ENCODE measurements around the gene NLRP3. TPM values are rescaled to one million over a fixed set of nuclear protein-coding genes. Genes with fewer than 3 reads are reported as not detected.

Gene NLRP3
- total and polyA plus RNA-seq, 9 of the 15 experiments (the other 6 are each of a cell fraction or from before 2014, with no cell fraction given) = not detected

DNA sequence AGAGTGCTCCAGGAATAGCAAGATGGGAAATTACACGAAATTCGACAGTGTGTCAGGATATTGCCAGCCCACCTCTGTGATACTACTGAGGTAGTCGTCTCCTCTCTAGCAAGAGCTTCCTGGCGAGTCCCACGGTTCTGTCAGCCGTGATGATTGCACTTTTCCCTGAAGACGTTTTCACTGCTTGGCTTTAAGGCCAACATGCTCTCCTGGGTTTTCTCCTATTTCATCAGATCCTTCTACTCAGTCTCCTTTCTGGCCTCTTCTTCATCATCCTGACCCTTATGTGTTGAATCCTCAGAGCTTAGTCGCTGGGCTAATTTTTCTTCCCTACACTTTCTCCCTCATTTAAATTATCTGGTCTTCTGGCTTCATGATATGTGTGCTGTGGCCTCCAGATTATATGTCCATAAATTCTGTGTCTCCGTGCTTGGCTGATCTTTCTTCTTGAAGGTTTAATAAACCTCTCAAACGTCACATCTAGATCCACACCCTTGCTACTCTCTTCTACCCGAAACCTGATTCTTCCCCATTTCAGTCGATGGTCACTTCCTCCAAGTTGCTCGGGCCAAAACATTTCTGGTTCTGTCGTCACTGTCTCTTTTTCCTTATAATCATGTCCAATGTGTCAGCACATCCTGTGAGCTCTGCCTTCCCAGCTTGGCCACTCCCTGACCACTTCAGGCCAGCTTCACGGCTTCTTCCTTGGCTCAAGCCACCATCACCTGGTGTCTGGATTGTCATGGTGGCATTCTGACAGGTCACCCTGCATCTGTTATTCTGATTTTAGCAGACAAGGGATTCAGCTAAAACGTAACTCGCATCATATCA is 29.8 kb downstream of the NLRP3 start:
- no peak for DNase-seq (ENCODE audit: extremely low read depth in 1 of 4, low spot score in 3 of 4)
- Histone ChIP-seq H3K9me1 (ENCODE audit: control insufficient read depth, insufficient read depth, low read length) (no peaks in the 10 kb centered on the region), H3K4me1 (replicated peaks in 1 of 2; ENCODE audit: control insufficient read depth in 2 of 2, insufficient read depth in 2 of 2, low read length in 2 of 2) (peaks cover 0 to 3% of the 10 kb centered on the region in 2 experiments; a peak in 2 of 5 replicates), H2AFZ (ENCODE audit: low read depth, low read length) (no peak overlapping the region; the same call in 1 of the 2 replicates), H3K9me3 (replicated peaks; ENCODE audit: control insufficient read depth, insufficient read depth, low read depth, low read length) (no peaks in the 10 kb centered on the region), H4K20me1 (replicated peaks; ENCODE audit: control insufficient read depth, insufficient read depth, low read length) (no peaks in the 10 kb centered on the region), H3K4me2 (ENCODE audit: insufficient read depth, low read length) (no peak overlapping the region), H3K27me3 (ENCODE audit: control insufficient read depth in 2 of 2, insufficient read depth in 2 of 2, low read length in 2 of 2) (peaks cover 13 to 31% of the 10 kb centered on the region in 2 experiments; a peak in 4 of 5 replicates), H3K79me2 (ENCODE audit: control insufficient read depth, insufficient read depth, low read length) (no peaks in the 10 kb centered on the region), H3K36me3 (ENCODE audit: control insufficient read depth, insufficient read depth, low read length) (no peaks in the 10 kb centered on the region), H3K4me3 (no peak overlapping the region), H3K27ac (ENCODE audit: extremely low read depth, low read depth, low read length) (no peak overlapping the region), H3K9ac (ENCODE audit: insufficient read depth in 1 of 2, low read depth in 2 of 2, low read length in 2 of 2) (no peak overlapping the region)
- ChIA-PET POLR2A (interaction anchor here (0.7 kb wide), 1 partner anchor 523 kb away, joined by 4 read pairs; no protein-coding TSS in a partner anchor), CTCF (ENCODE audit: low intra/inter-chr PET ratio) (no interaction called here)
- intact Hi-C loops (cut with micrococcal nuclease) = no loop called here
- in situ Hi-C loops (cut with MboI) = no loop called here
- ATAC-seq = no peak
- BruUV-seq (replicated peaks) = no TSS peak
- 6% methylated on average over 17 of the region's 17 CpGs for WGBS (ENCODE audit: insufficient coverage, low coverage, missing lambda C conversion rate)
- no peak for FAIRE-seq
- no peak for TF ChIP-seq ZNF174 (CRISPR knock-in tag; IDR thresholded peaks at IDR 0.05)
- no peak for TF ChIP-seq FOXM1 (IDR thresholded peaks at IDR 0.05; ENCODE audit: low read depth)
- no peak for TF ChIP-seq FOXM1 (CRISPR knock-in tag; IDR thresholded peaks at IDR 0.05; ENCODE audit: low read depth)
- no peak for TF ChIP-seq ZNF75A (CRISPR knock-in tag; IDR thresholded peaks at IDR 0.05)
- no peak for TF ChIP-seq ZNF217 (CRISPR knock-in tag; IDR thresholded peaks at IDR 0.05)
- no peak for TF ChIP-seq RBM14 (IDR thresholded peaks at IDR 0.05; ENCODE audit: borderline replicate concordance, insufficient read depth, low read depth, low read length)
- no peak for TF ChIP-seq HDAC3 (IDR thresholded peaks at IDR 0.05; ENCODE audit: borderline replicate concordance, partially characterized antibody)
- TF ChIP-seq, protein P1, sequence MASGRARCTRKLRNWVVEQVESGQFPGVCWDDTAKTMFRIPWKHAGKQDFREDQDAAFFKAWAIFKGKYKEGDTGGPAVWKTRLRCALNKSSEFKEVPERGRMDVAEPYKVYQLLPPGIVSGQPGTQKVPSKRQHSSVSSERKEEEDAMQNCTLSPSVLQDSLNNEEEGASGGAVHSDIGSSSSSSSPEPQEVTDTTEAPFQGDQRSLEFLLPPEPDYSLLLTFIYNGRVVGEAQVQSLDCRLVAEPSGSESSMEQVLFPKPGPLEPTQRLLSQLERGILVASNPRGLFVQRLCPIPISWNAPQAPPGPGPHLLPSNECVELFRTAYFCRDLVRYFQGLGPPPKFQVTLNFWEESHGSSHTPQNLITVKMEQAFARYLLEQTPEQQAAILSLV (tag; IDR thresholded peaks at IDR 0.05) = no peak
- TF ChIP-seq GTF2E2 (tag; IDR thresholded peaks at IDR 0.05) = no peak
- TF ChIP-seq XRCC5 (IDR thresholded peaks at IDR 0.05; ENCODE audit: low read depth, low read length) = no peak
- TF ChIP-seq MAZ (CRISPR knock-in tag; conservative IDR thresholded peaks at IDR 0.05 in 1 of 2, IDR thresholded peaks at IDR 0.05 in 1 of 2) = no peak
- no peak for TF ChIP-seq PHF21A (IDR thresholded peaks at IDR 0.05; ENCODE audit: borderline replicate concordance, low read depth)
- no peak for TF ChIP-seq POLR3G (IDR thresholded peaks at IDR 0.05; ENCODE audit: extremely low read depth, insufficient read length, insufficient replicate concordance)
- no peak for TF ChIP-seq MED1 (CRISPR knock-in tag; IDR thresholded peaks at IDR 0.05; ENCODE audit: borderline replicate concordance)
- 0 out of 2 replicates have a peak, but pooled peaks have one; percentile 24 for TF ChIP-seq ZNF175 (CRISPR knock-in tag; IDR thresholded peaks at IDR 0.05; ENCODE audit: low read depth)
- TF ChIP-seq MTA1 (IDR thresholded peaks at IDR 0.05; ENCODE audit: borderline replicate concordance) = no peak
- TF ChIP-seq ZNF695 (CRISPR knock-in tag; IDR thresholded peaks at IDR 0.05) = no peak
- TF ChIP-seq ZNF589 (CRISPR knock-in tag; IDR thresholded peaks at IDR 0.05; ENCODE audit: low read depth) = peak; percentile 74
- TF ChIP-seq GABPA (tag; conservative IDR thresholded peaks at IDR 0.05; ENCODE audit: low read depth) = 0 out of 2 replicates have a peak, but pooled peaks have one; percentile 34
- peak; percentile 97 for TF ChIP-seq ZNF766 (CRISPR knock-in tag; conservative IDR thresholded peaks at IDR 0.05)
- no peak for TF ChIP-seq SNIP1 (IDR thresholded peaks at IDR 0.05; ENCODE audit: low read depth)
- TF ChIP-seq PHB2 (IDR thresholded peaks at IDR 0.05; ENCODE audit: low read depth) = no peak
- TF ChIP-seq FOSL1 (tag; conservative IDR thresholded peaks at IDR 0.05) = no peak
- no peak for TF ChIP-seq CHCHD3 (CRISPR knock-in tag; IDR thresholded peaks at IDR 0.05)

Measured in K562 (cell line).